ENCODE results near the gene LATS1.

The LATS1 gene

DNA sequence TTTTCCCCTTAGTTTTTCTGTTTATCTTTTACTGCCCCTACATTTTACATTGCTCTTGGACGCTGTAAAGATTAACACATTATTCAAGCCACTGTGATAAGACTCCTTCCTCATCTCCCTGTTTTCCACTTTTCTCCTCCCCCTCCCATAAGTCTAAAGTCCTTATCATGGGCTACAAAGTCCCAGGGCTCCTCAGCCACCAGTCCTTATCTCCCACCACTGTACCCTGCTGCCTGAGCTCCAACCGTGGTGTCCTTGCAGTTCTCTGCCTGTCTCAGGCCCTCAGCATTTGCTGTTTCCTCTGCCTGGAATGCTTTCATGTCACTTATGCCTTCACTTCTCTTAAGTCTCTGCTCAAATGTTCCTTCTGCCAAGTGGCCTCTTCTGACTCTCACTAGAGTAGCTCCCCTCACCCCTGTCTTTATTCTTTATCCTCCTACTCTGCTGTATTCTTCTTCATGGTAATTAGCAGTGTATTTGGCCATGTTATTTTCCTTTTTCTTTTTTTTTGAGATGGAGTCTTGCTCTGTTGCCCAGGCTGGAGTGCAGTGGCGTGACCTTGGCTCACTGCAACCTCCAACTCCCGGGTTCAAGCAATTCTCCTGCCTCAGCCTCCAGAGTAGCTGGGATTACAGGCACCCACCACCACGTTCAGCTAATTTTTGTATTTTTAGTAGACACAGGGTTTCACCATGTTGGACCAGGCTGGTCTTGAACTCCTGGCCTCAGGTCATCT, 10.8 kb upstream of the LATS1 start:
- DNase-seq (ENCODE audit: low read depth) = no peak
- TF ChIP-seq CTCF (conservative IDR thresholded peaks at IDR 0.05; ENCODE audit: control insufficient read depth, insufficient read depth, low read depth, low read length) = no peak
- H3K4me3 ChIP-seq (ENCODE audit: control insufficient read depth, low read depth, low read length) = no peak overlapping the region

DNA sequence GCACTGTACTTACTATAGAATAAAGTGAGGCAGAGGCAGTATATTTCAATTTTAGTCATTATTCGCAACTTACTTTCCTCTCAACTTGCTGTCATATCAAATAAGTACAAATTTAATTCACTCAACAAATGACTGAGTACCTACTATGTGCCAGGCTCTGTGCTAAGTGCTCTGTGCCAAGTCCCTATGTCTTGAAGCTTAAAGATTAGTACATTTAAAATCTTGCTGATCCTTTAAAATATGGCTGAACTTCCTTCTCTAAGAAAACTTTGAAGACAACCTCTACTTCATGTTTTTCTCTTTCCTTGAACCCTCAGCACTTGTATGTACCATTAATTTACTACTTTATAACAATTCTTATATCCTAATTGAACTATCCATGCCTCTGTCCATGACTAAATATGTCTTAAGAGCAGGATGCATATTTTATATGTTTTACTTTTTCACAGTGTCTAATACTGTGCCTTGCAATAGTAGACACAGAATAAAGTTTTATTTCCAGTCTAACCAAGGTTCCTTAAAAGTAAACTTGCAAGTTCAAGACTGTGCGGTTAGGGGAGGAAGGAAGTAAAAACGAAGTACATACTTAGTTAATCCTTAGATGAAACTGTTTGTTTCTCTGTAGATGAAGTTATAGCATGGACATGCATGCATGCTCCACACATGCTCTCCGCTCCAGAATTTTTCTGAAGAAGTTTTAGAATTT, 10.0 kb upstream of the LATS1 start:
- TF ChIP-seq CTCF (conservative IDR thresholded peaks at IDR 0.05; ENCODE audit: control insufficient read depth, insufficient read depth, low read depth, low read length) = no peak
- no peak overlapping the region for H3K4me3 ChIP-seq (ENCODE audit: control insufficient read depth, low read depth, low read length)
- no peak for DNase-seq (ENCODE audit: low read depth)

DNA sequence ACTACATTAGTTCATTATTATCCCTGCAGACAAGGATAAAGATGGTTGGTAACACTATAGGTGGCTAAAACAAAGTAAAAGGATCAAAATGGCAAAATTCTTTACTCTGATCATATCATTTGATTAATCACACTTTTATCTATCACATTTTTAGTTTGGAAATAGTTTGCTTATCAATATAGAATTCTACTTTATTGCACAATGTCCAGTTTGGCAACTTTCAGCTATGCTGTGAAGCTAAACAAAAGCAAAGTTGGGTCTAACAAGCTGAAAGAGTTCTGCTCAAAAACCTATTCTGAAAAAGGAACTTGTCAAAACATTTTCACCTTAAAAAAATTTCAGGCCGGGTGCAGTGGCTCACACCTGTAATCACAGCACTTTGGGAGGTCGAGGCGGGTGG, 7.9 kb upstream of the LATS1 start:
- no peak for DNase-seq (ENCODE audit: low read depth)
- no peak overlapping the region for H3K4me3 ChIP-seq (ENCODE audit: control insufficient read depth, low read depth, low read length)
- no peak for TF ChIP-seq CTCF (conservative IDR thresholded peaks at IDR 0.05; ENCODE audit: control insufficient read depth, insufficient read depth, low read depth, low read length)

- TF ChIP-seq CTCF (conservative IDR thresholded peaks at IDR 0.05; ENCODE audit: control insufficient read depth, insufficient read depth, low read depth, low read length) = peak; percentile 95
- DNase-seq (ENCODE audit: low read depth) = peak; percentile 90
- H3K4me3 ChIP-seq (ENCODE audit: control insufficient read depth, low read depth, low read length) = no peak overlapping the region
Measured at GRCh38 chr6:149723771-149724417, 6.0 kb upstream of the LATS1 start.

- TF ChIP-seq CTCF (conservative IDR thresholded peaks at IDR 0.05; ENCODE audit: control insufficient read depth, insufficient read depth, low read depth, low read length) = no peak
- DNase-seq (ENCODE audit: low read depth) = no peak
- H3K4me3 ChIP-seq (ENCODE audit: control insufficient read depth, low read depth, low read length) = no peak overlapping the region
Measured at GRCh38 chr6:149723262-149723661, 5.4 kb upstream of the LATS1 start.

GRCh38 chr6:149719531-149719930, 1.6 kb upstream of the LATS1 start:
- TF ChIP-seq CTCF (conservative IDR thresholded peaks at IDR 0.05; ENCODE audit: control insufficient read depth, insufficient read depth, low read depth, low read length) = no peak
- H3K4me3 ChIP-seq (ENCODE audit: control insufficient read depth, low read depth, low read length) = no peak overlapping the region
- no peak for DNase-seq (ENCODE audit: low read depth)

Data from fibroblast of mammary gland (primary cell).